ENCODE results near the gene NDUFS6.

- TF ChIP-seq POLR2A (IDR thresholded peaks at IDR 0.05; ENCODE audit: control extremely low read depth in 1 of 2, low read depth in 2 of 2, low read length in 2 of 2) = no peak
- 0 out of 4 replicates have a peak, but pooled peaks of 1 of the 3 experiments have one; percentile 9 for TF ChIP-seq CTCF (IDR thresholded peaks at IDR 0.05; ENCODE audit: control extremely low read depth in 1 of 3, insufficient read depth in 1 of 3, low read depth in 1 of 3, low read length in 3 of 3)
- no peak for TF ChIP-seq NRF1 (IDR thresholded peaks at IDR 0.05; ENCODE audit: low read depth, low read length)
- TF ChIP-seq POLR2AphosphoS5 (IDR thresholded peaks at IDR 0.05; ENCODE audit: low read depth, low read length) = no peak
These were observed 31.3 kb upstream of the NDUFS6 start for GRCh38 chr5:1769752-1770442.
